ENCODE results near the gene DLX3.

Gene DLX3

GRCh38 chr17:49972486-49973270, 22.3 kb downstream of the DLX3 start:
- no peak for DNase-seq (ENCODE audit: low read depth)

GRCh38 chr17:49971848-49972485, 23.1 kb downstream of the DLX3 start:
- no peak for DNase-seq (ENCODE audit: low read depth)

GRCh38 chr17:49971199-49971847, 23.7 kb downstream of the DLX3 start:
- no peak for DNase-seq (ENCODE audit: low read depth)

- no peak for DNase-seq (ENCODE audit: low read depth)
These were observed 24.5 kb downstream of the DLX3 start for GRCh38 chr17:49970498-49970897.

GRCh38 chr17:49969795-49970389, 25.1 kb downstream of the DLX3 start:
- DNase-seq (ENCODE audit: low read depth) = no peak

- DNase-seq (ENCODE audit: low read depth) = no peak
These were observed 25.8 kb downstream of the DLX3 start, which contains the start of gene DLX4 for GRCh38 chr17:49969134-49969759. TSS of gene DLX4 (plus strand) at chr17:49969190. CDS start at chr17:49969469, 279 bp downstream.

GRCh38 chr17:49968405-49969133, 26.5 kb downstream of the DLX3 start:
- peak; percentile 48 for DNase-seq (ENCODE audit: low read depth)

GRCh38 chr17:49967621-49968404, 27.2 kb downstream of the DLX3 start:
- no peak for DNase-seq (ENCODE audit: low read depth)

- DNase-seq (ENCODE audit: low read depth) = no peak
These were observed 27.8 kb downstream of the DLX3 start for GRCh38 chr17:49967205-49967604.

- DNase-seq (ENCODE audit: low read depth) = no peak
These were observed 28.3 kb downstream of the DLX3 start for GRCh38 chr17:49966767-49967166.

GRCh38 chr17:49965524-49965909, 29.5 kb downstream of the DLX3 start:
- DNase-seq (ENCODE audit: low read depth) = no peak

- no peak for DNase-seq (ENCODE audit: low read depth)
These were observed 30.1 kb downstream of the DLX3 start for GRCh38 chr17:49964769-49965523.

- no peak for DNase-seq (ENCODE audit: low read depth)
These were observed 30.7 kb downstream of the DLX3 start for GRCh38 chr17:49964303-49964768.

- DNase-seq (ENCODE audit: low read depth) = no peak
These were observed 31.3 kb downstream of the DLX3 start for GRCh38 chr17:49963626-49964302.

GRCh38 chr17:49963309-49963625, 31.8 kb downstream of the DLX3 start:
- DNase-seq (ENCODE audit: low read depth) = no peak

GRCh38 chr17:49962599-49963308, 32.3 kb downstream of the DLX3 start:
- DNase-seq (ENCODE audit: low read depth) = no peak

- DNase-seq (ENCODE audit: low read depth) = no peak
These were observed 35.7 kb downstream of the DLX3 start for GRCh38 chr17:49959183-49959935.

GRCh38 chr17:49958723-49959122, 36.3 kb downstream of the DLX3 start:
- no peak for DNase-seq (ENCODE audit: low read depth)
